Endothelial cell of umbilical vein (primary cell): Measurements from ENCODE around the gene ACP1. TPM values are rescaled to one million over a fixed set of nuclear protein-coding genes. Genes with fewer than 3 reads are reported as not detected.

Source experiments
- BruUV-seq: library from RNA; stranded (reverse); fragments of 400-500 nt; replicated peaks from 2 replicates; lab custom pipeline; 2021; lab: Mats Ljungman, UMichigan
- CTCF ChIA-PET: fragments of 300-600, 350-600 bp; sonication (Branson Sonifier 250); formaldehyde crosslinking; loops from one replicate; lab custom pipeline; 2021; ENCODE audit warnings: antibody characterized with exemption, inconsistent platforms; lab: Charles Lee
- POLR2A ChIA-PET: fragments of 300-600, 350-600 bp; sonication (Branson Sonifier 250); formaldehyde crosslinking; loops from one replicate; lab custom pipeline; 2021; ENCODE audit warnings: antibody characterized with exemption, inconsistent platforms; lab: Charles Lee
- DNase-seq: peaks from one replicate; pipeline ENCODE4 v3.0.0-alpha.2; 2011; ENCODE audit warnings: low read depth, low spot score
- FAIRE-seq: peaks from 2 replicates; lab custom pipeline; 2011; peaks lifted over from hg19 to GRCh38; lab: Jason Lieb, UNC
- H2AFZ ChIP-seq: 2 replicates; pipeline ENCODE4 v1.6.0; 2012; ENCODE audit warnings: low read depth, low read length, control low read depth, inconsistent platforms
- H3K27ac ChIP-seq: 2 replicates; pipeline ENCODE4 v1.5.1; 2011; ENCODE audit warnings: low read depth, mild to moderate bottlenecking, control low read depth, low read length, moderate library complexity; ENCODE audit not compliant: insufficient read depth
- H3K27me3 ChIP-seq, 2 experiments: 2 replicates each; pipeline versions ENCODE4 v1.6.0 to v1.6.1; 2011; ENCODE audit warnings: low read length in 2 of 2, mixed read lengths in 1 of 2; ENCODE audit not compliant: control insufficient read depth in 2 of 2, insufficient read depth in 2 of 2
- H3K36me3 ChIP-seq, 2 experiments: 2 replicates in 1 of 2; 3 replicates in 1 of 2; pipeline ENCODE4 v1.5.1; 2011; ENCODE audit warnings: low read length in 2 of 2, mild to moderate bottlenecking in 1 of 2, moderate library complexity in 1 of 2; ENCODE audit not compliant: control insufficient read depth in 2 of 2, insufficient read depth in 2 of 2; ENCODE audit errors: extremely low read depth in 1 of 2
- H3K4me1 ChIP-seq: 3 replicates; pipeline ENCODE4 v1.5.1; 2011; ENCODE audit warnings: mild to moderate bottlenecking, low read length; ENCODE audit not compliant: control insufficient read depth, insufficient read depth; ENCODE audit errors: extremely low read depth
- H3K4me2 ChIP-seq: 2 replicates; pipeline ENCODE4 v1.6.1; 2011; ENCODE audit warnings: low read length, control low read depth, mixed read lengths; ENCODE audit not compliant: insufficient read depth
- H3K4me3 ChIP-seq, 3 experiments: fragments of 200-600 bp in 1 of 3; sonication (generic), shearing (Covaris generic) in 1 of 3; replicated peaks in 1 of 3; 2 replicates each; pipeline ENCODE4 v1.5.1; 2011 to 2016; ENCODE audit warnings: control low read depth in 3 of 3, low read length in 3 of 3, mild to moderate bottlenecking in 2 of 3, inconsistent platforms in 1 of 3, low read depth in 1 of 3, moderate library complexity in 1 of 3; ENCODE audit not compliant: insufficient read depth in 1 of 3
- H3K79me2 ChIP-seq: 2 replicates; pipeline ENCODE4 v1.6.0; 2012; ENCODE audit warnings: low read length, inconsistent platforms; ENCODE audit not compliant: control insufficient read depth, insufficient read depth
- H3K9ac ChIP-seq: replicated peaks from 2 replicates; pipeline ENCODE3; 2011; ENCODE audit warnings: low read length, control low read depth; ENCODE audit not compliant: insufficient read depth; ENCODE audit errors: extremely low read depth
- H3K9me1 ChIP-seq: replicated peaks from 3 replicates; pipeline ENCODE4 v1.6.0; 2011; ENCODE audit warnings: mild to moderate bottlenecking, low read length; ENCODE audit not compliant: control insufficient read depth, insufficient read depth; ENCODE audit errors: extremely low read depth
- H3K9me3 ChIP-seq: replicated peaks from 2 replicates; pipeline ENCODE4 v1.5.1; 2012; ENCODE audit warnings: low read length, inconsistent platforms; ENCODE audit not compliant: control insufficient read depth, insufficient read depth
- H4K20me1 ChIP-seq: replicated peaks from 2 replicates; pipeline ENCODE3; 2011; ENCODE audit warnings: mild to moderate bottlenecking, low read length; ENCODE audit not compliant: control insufficient read depth, insufficient read depth; ENCODE audit errors: extremely low read depth
- CTCF ChIP-seq, 2 donors: IDR thresholded peaks; 1 replicate in 1 of 2; 2 replicates in 1 of 2; pipeline ENCODE4 v1.5.1; 2011; ENCODE audit warnings: low read length in 2 of 2, mild to moderate bottlenecking in 2 of 2, moderate library complexity in 2 of 2, control low read depth in 1 of 2, inconsistent platforms in 1 of 2, low read depth in 1 of 2; ENCODE audit not compliant: insufficient read depth in 1 of 2; ENCODE audit errors: extremely low read depth in 1 of 2
- EZH2 ChIP-seq: IDR thresholded peaks from 2 replicates; pipeline ENCODE4 v1.6.1; 2012; ENCODE audit warnings: borderline replicate concordance, low read depth, mild to moderate bottlenecking, moderate library complexity, low read length, inconsistent platforms; ENCODE audit not compliant: severe bottlenecking
- FOS ChIP-seq: IDR thresholded peaks from 2 replicates; pipeline ENCODE4 v1.6.1; 2011; ENCODE audit warnings: mild to moderate bottlenecking, low read length, moderate library complexity, borderline replicate concordance; ENCODE audit not compliant: insufficient read depth
- GATA2 ChIP-seq: IDR thresholded peaks from 2 replicates; pipeline ENCODE4 v1.7.0; 2011; ENCODE audit warnings: low read depth, mild to moderate bottlenecking, moderate library complexity, mixed read lengths, low read length; ENCODE audit not compliant: insufficient read length, insufficient read depth
- JUN ChIP-seq: IDR thresholded peaks from 2 replicates; pipeline ENCODE4 v1.6.1; 2011; ENCODE audit warnings: borderline replicate concordance, low read depth; ENCODE audit not compliant: insufficient read length, insufficient read depth
- MAX ChIP-seq: IDR thresholded peaks from 2 replicates; pipeline ENCODE4 v1.6.1; 2011; ENCODE audit not compliant: insufficient read depth, insufficient read length
- MYC ChIP-seq: IDR thresholded peaks from one replicate; pipeline ENCODE4 v1.6.1; 2011; ENCODE audit warnings: mild to moderate bottlenecking, low read depth, low read length
- POLR2A ChIP-seq: IDR thresholded peaks from 2 replicates; pipeline ENCODE4 v1.6.1; 2012; ENCODE audit warnings: low read depth, mild to moderate bottlenecking, control low read depth, low read length
- POLR2AphosphoS5 ChIP-seq: IDR thresholded peaks from 2 replicates; pipeline ENCODE4 v1.6.1; 2012; ENCODE audit warnings: low read depth, mild to moderate bottlenecking, control low read depth, low read length, moderate library complexity; ENCODE audit not compliant: insufficient read depth
- dilution Hi-C: fragments of 300-500 bp; cut with MboI; formaldehyde crosslinking; loops from one replicate; pipeline ENCODE4 v1.15.0; 2019; ENCODE audit warnings: low sequenced_read_pairs; ENCODE audit not compliant: extremely low pct_ligation_motif_present
- intact Hi-C: fragments of 100-400 bp; cut with micrococcal nuclease; formaldehyde crosslinking; loops from one replicate; pipeline ENCODE4 v1.10.0; 2022
- polyA plus RNA-seq, 4 experiments: library from polyadenylated mRNA; depleted of rRNA in 3 of 4; stranded (reverse) in 3 of 4; unstranded in 1 of 4; fragments of >200 nt; gene quantifications; 2 replicates each; pipeline versions ENCODE4 v1.2.1 to v1.2.3, GENCODE V29; 2011 to 2012; ENCODE audit warnings: missing spikeins in 1 of 4
- total RNA-seq: library from RNA; stranded (reverse); gene quantifications from 2 replicates; pipeline ENCODE4 v1.2.3, GENCODE V29; 2021

ACP1 gene
- total and polyA plus RNA-seq, 2 donors (not counting 3 experiments of a cell fraction or from before 2014, with no cell fraction given) = 63.4 to 80.2 TPM

- dilution Hi-C loops (no loop called here), intact Hi-C loops (no loop called here)
- no peak overlapping the region for H3K9ac ChIP-seq
- ChIA-PET CTCF (no interaction called here), POLR2A (no interaction called here)
- FAIRE-seq = no peak
- no peak overlapping the region for H3K4me3 ChIP-seq
- H3K9me1 ChIP-seq = no peaks in the 10 kb centered on the region
- peaks cover 2% of the 10 kb centered on the region for H4K20me1 ChIP-seq
- peaks cover 18% of the 10 kb centered on the region for H3K79me2 ChIP-seq
- H3K4me1 ChIP-seq = no peaks in the 10 kb centered on the region
- no TSS peak for BruUV-seq
- H3K27ac ChIP-seq = no peak overlapping the region
- peaks cover 11 to 25% of the 10 kb centered on the region in 2 experiments for H3K36me3 ChIP-seq
- TF ChIP-seq FOS = no peak
- no peak for TF ChIP-seq MYC
- no peak for TF ChIP-seq MAX
- no peak for TF ChIP-seq GATA2
- TF ChIP-seq EZH2 = no peak
- no peak for TF ChIP-seq POLR2AphosphoS5
- no peak for TF ChIP-seq CTCF (IDR thresholded peaks at IDR 0.05; ENCODE audit: extremely low read depth in 1 of 2, insufficient read depth in 1 of 2, low read depth in 1 of 2, low read length in 2 of 2)
- no peak for TF ChIP-seq JUN
- TF ChIP-seq POLR2A = no peak
- no peaks in the 10 kb centered on the region for H3K27me3 ChIP-seq
- no peak overlapping the region for H3K4me2 ChIP-seq
- no peak overlapping the region for H2AFZ ChIP-seq
- no peak for DNase-seq
- H3K9me3 ChIP-seq = no peaks in the 10 kb centered on the region
Measured at GRCh38 chr2:279366-279765, 14.6 kb downstream of the ACP1 start.
